ENCODE data around the gene ATP2B1.

- no peak for TF ChIP-seq CTCF (conservative IDR thresholded peaks at IDR 0.05 in 1 of 2, IDR thresholded peaks at IDR 0.05 in 1 of 2; ENCODE audit: extremely low read depth in 1 of 2, insufficient read depth in 1 of 2, low read depth in 1 of 2, low read length in 2 of 2)
- no peak for TF ChIP-seq EZH2 (IDR thresholded peaks at IDR 0.05; ENCODE audit: borderline replicate concordance, low read length)
Measured at GRCh38 chr12:89565002-89565401, 143.6 kb downstream of the ATP2B1 start.
